HL-60 (cell line): ENCODE data around the gene CDH23.

Experiments used
- GABPA ChIP-seq: IDR thresholded peaks from 2 replicates; pipeline ENCODE4 v1.6.1; 2012; ENCODE audit warnings: low read depth
- POLR2AphosphoS5 ChIP-seq: IDR thresholded peaks from 2 replicates; pipeline ENCODE4 v1.6.1; 2012; ENCODE audit warnings: low read depth
- SPI1 ChIP-seq: IDR thresholded peaks from 2 replicates; pipeline ENCODE4 v1.6.1; 2012; ENCODE audit warnings: low read depth, mild to moderate bottlenecking, borderline replicate concordance
- TF ChIP-seq, protein P1 (sequence below): IDR thresholded peaks from one replicate; pipeline ENCODE4 v1.5.1; 2011; ENCODE audit warnings: low read length, control low read depth, inconsistent platforms; ENCODE audit not compliant: insufficient read depth
- TF ChIP-seq, protein P2 (sequence below): IDR thresholded peaks from 2 replicates; pipeline ENCODE4 v1.6.1; 2012; ENCODE audit warnings: low read depth; ENCODE audit not compliant: insufficient replicate concordance

DNA sequence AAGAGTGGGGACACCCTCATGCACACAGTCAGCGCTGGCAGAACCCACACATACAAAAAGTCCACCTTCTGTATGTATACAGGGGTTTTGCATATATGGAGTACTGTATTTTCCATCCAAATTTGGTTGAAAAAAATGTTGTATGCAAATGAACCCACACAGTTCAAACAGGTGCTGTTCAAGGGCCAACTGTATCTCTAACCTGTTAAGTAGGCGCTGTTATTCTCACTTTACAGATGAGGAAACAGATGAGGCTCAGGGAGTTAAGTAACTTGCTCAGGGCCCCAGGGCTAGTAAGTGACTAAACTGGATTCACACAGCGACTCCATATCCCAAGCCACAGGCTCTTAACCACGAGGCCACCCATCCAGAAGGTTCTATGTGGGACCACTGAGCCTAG lies 252.9 kb downstream of the CDH23 start:
- no peak for TF ChIP-seq POLR2AphosphoS5
- TF ChIP-seq, protein P1, sequence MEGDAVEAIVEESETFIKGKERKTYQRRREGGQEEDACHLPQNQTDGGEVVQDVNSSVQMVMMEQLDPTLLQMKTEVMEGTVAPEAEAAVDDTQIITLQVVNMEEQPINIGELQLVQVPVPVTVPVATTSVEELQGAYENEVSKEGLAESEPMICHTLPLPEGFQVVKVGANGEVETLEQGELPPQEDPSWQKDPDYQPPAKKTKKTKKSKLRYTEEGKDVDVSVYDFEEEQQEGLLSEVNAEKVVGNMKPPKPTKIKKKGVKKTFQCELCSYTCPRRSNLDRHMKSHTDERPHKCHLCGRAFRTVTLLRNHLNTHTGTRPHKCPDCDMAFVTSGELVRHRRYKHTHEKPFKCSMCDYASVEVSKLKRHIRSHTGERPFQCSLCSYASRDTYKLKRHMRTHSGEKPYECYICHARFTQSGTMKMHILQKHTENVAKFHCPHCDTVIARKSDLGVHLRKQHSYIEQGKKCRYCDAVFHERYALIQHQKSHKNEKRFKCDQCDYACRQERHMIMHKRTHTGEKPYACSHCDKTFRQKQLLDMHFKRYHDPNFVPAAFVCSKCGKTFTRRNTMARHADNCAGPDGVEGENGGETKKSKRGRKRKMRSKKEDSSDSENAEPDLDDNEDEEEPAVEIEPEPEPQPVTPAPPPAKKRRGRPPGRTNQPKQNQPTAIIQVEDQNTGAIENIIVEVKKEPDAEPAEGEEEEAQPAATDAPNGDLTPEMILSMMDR = no peak
- TF ChIP-seq GABPA = no peak
- TF ChIP-seq, protein P2, sequence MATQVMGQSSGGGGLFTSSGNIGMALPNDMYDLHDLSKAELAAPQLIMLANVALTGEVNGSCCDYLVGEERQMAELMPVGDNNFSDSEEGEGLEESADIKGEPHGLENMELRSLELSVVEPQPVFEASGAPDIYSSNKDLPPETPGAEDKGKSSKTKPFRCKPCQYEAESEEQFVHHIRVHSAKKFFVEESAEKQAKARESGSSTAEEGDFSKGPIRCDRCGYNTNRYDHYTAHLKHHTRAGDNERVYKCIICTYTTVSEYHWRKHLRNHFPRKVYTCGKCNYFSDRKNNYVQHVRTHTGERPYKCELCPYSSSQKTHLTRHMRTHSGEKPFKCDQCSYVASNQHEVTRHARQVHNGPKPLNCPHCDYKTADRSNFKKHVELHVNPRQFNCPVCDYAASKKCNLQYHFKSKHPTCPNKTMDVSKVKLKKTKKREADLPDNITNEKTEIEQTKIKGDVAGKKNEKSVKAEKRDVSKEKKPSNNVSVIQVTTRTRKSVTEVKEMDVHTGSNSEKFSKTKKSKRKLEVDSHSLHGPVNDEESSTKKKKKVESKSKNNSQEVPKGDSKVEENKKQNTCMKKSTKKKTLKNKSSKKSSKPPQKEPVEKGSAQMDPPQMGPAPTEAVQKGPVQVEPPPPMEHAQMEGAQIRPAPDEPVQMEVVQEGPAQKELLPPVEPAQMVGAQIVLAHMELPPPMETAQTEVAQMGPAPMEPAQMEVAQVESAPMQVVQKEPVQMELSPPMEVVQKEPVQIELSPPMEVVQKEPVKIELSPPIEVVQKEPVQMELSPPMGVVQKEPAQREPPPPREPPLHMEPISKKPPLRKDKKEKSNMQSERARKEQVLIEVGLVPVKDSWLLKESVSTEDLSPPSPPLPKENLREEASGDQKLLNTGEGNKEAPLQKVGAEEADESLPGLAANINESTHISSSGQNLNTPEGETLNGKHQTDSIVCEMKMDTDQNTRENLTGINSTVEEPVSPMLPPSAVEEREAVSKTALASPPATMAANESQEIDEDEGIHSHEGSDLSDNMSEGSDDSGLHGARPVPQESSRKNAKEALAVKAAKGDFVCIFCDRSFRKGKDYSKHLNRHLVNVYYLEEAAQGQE = no peak
- TF ChIP-seq SPI1 = no peak
